Naive thymus-derived CD4-positive, alpha-beta T cell (primary cell): ENCODE data around the gene ATOSB. TPM values are rescaled to one million over a fixed set of nuclear protein-coding genes. Genes with fewer than 3 reads are reported as not detected.

ENCODE experiments used
- ATAC-seq: fragments of 150-1000 bp; cut with Tn5 transposase; 2 replicates; pipeline ENCODE4 v1.10.0; 2021; ENCODE audit warnings: mild to moderate bottlenecking, moderate library complexity
- CTCF ChIA-PET: fragments of 350-600 bp; sonication (Branson Sonifier 250); formaldehyde crosslinking; loops from one replicate; lab custom pipeline; 2021; ENCODE audit warnings: antibody characterized with exemption; lab: Charles Lee
- POLR2A ChIA-PET: fragments of 350-600 bp; sonication (Branson Sonifier 250); formaldehyde crosslinking; loops from one replicate; lab custom pipeline; 2021; ENCODE audit warnings: antibody characterized with exemption, inconsistent platforms; lab: Charles Lee
- DNase-seq, 9 donors: peaks; one replicate each; pipeline versions ENCODE4 v3.0.0 to v3.0.0-alpha.2; 2020 to 2022; ENCODE audit warnings: mixed read lengths in 1 of 9
- H3K27ac ChIP-seq: one replicate; pipeline ENCODE4 v1.7.0; 2013; ENCODE audit warnings: mild to moderate bottlenecking, low read depth, low read length, moderate library complexity
- H3K27me3 ChIP-seq, 2 donors: one replicate each; pipeline ENCODE4 v1.7.0; 2013; ENCODE audit warnings: low read length in 2 of 2, mild to moderate bottlenecking in 2 of 2, moderate library complexity in 2 of 2; ENCODE audit not compliant: control insufficient read depth in 2 of 2, insufficient read depth in 2 of 2
- H3K36me3 ChIP-seq, 3 experiments: 1 replicate in 2 of 3; 2 replicates in 1 of 3; pipeline ENCODE4 v1.7.0; 2013; ENCODE audit warnings: low read length in 3 of 3, mild to moderate bottlenecking in 3 of 3, moderate library complexity in 1 of 3; ENCODE audit not compliant: insufficient read depth in 3 of 3, control insufficient read depth in 2 of 3
- H3K4me1 ChIP-seq, 2 donors: one replicate each; pipeline ENCODE4 v1.7.0; 2013; ENCODE audit warnings: low read length in 2 of 2, mild to moderate bottlenecking in 2 of 2, moderate library complexity in 1 of 2; ENCODE audit not compliant: control insufficient read depth in 2 of 2, insufficient read depth in 2 of 2
- H3K4me3 ChIP-seq: 2 replicates; pipeline ENCODE4 v1.7.0; 2013; ENCODE audit warnings: mild to moderate bottlenecking, low read length
- H3K9me3 ChIP-seq, 3 experiments: 1 replicate in 2 of 3; 2 replicates in 1 of 3; pipeline ENCODE4 v1.7.0; 2013; ENCODE audit warnings: low read length in 3 of 3; ENCODE audit not compliant: control insufficient read depth in 2 of 3
- H3K27ac Mint-ChIP-seq, 9 donors: one replicate each; pipeline ENCODE4 v1.8.0; 2020 to 2022; ENCODE audit warnings: mixed read lengths in 9 of 9, mild to moderate bottlenecking in 8 of 9, moderate library complexity in 5 of 9, inconsistent platforms in 2 of 9
- H3K27me3 Mint-ChIP-seq, 5 donors: one replicate each; pipeline ENCODE4 v1.8.0; 2021 to 2022; ENCODE audit warnings: mixed read lengths in 5 of 5, mild to moderate bottlenecking in 1 of 5
- H3K36me3 Mint-ChIP-seq, 5 donors: one replicate each; pipeline ENCODE4 v1.8.0; 2020 to 2022; ENCODE audit warnings: mixed read lengths in 5 of 5, mild to moderate bottlenecking in 3 of 5, inconsistent platforms in 1 of 5
- H3K4me1 Mint-ChIP-seq, 7 donors: one replicate each; pipeline ENCODE4 v1.8.0; 2020 to 2022; ENCODE audit warnings: mixed read lengths in 7 of 7, mild to moderate bottlenecking in 3 of 7, inconsistent platforms in 1 of 7
- H3K4me3 Mint-ChIP-seq, 10 donors: one replicate each; pipeline ENCODE4 v1.8.0; 2020 to 2022; ENCODE audit warnings: mild to moderate bottlenecking in 10 of 10, mixed read lengths in 10 of 10, moderate library complexity in 6 of 10, inconsistent platforms in 2 of 10
- H3K9me3 Mint-ChIP-seq, 11 donors: one replicate each; pipeline ENCODE4 v1.8.0; 2020 to 2022; ENCODE audit warnings: mixed read lengths in 11 of 11, mild to moderate bottlenecking in 4 of 11, inconsistent platforms in 1 of 11, moderate library complexity in 1 of 11
- intact Hi-C, 2 donors: fragments of 100-400 bp; cut with micrococcal nuclease; formaldehyde crosslinking; loops; one replicate each; pipeline ENCODE4 v1.15.1; 2023
- polyA plus RNA-seq, 2 donors: library from polyadenylated mRNA; unstranded; fragments of 300-500 nt; fragmentation: Illumina TruSeq; gene quantifications; one replicate each; pipeline ENCODE4 v1.2.3, GENCODE V29; 2021
- total RNA-seq, 6 experiments: library from RNA in 5 of 6; stranded (reverse) in 5 of 6; gene quantifications; 1 replicate in 5 of 6; 2 replicates in 1 of 6; pipeline ENCODE4 v1.2.3 and lab custom pipeline; 2021 to 2026

ATOSB gene
- total and polyA plus RNA-seq, 7 experiments from 2014 or later, result 0.95 to 26.0 (median 6.1) TPM

DNA sequence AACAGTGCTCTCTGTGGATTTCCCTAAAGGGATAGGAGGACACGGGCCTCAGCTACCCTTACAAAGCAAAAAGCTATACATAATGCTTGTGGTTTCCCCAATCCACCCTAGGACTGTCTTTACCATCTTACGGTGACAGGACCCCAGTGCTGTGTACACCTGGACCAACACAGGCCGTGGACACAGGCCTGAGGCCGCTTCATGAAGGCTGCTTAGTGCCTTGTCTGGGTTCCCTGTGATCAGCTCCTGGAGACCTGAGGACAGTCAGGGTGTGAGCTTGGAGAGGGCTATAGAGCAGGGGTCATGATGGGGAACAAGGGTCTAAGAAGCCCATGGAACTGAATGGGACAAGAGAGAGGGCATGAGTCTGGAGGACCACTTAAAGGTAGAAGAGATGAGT is 38.8 kb downstream of the ATOSB start:
- Histone ChIP-seq H3K36me3 (peaks cover 0 to 9% (median 0%) of the 10 kb centered on the region in 3 experiments), H3K4me3 (no peak overlapping the region), H3K27me3 (no peaks in the 10 kb centered on the region), H3K27ac (no peak overlapping the region), H3K4me1 (peaks cover 8 to 15% of the 10 kb centered on the region in 2 donors), H3K9me3 (no peaks in the 10 kb centered on the region)
- H3K27me3 Mint-ChIP-seq, result peaks cover 0 to 3% (median 0%) of the 10 kb centered on the region in 5 donors
- ChIA-PET POLR2A (interaction anchor here (0.6 to 5.9 kb wide), 4 partner anchors 10 to 518 kb away, joined by 3 to 88 read pairs (median 16); partner anchors contain the start of gene PIGO), CTCF (interaction anchor here (0.9 kb wide), 1 partner anchor 177 kb away, joined by 3 read pairs; no protein-coding TSS in a partner anchor)
- no peak for DNase-seq
- no peak for ATAC-seq
- H3K9me3 Mint-ChIP-seq, result peaks cover 0 to 2% (median 0%) of the 10 kb centered on the region in 11 donors
- peaks cover 0 to 16% (median 5%) of the 10 kb centered on the region in 5 donors for H3K36me3 Mint-ChIP-seq
- H3K4me1 Mint-ChIP-seq, result peaks cover 13 to 53% (median 31%) of the 10 kb centered on the region in 7 donors
- intact Hi-C loops, result loop anchor here in 1 of 2 donors (10.0 kb wide), 2 partner anchors 412 to 738 kb away; partner anchors contain the start of genes CCL27, HINT2 and SPAG8
- H3K27ac Mint-ChIP-seq, result no peak overlapping the region
- H3K4me3 Mint-ChIP-seq, result peak overlapping the region in 2 of 10 donors; percentile 19 to 29

DNA sequence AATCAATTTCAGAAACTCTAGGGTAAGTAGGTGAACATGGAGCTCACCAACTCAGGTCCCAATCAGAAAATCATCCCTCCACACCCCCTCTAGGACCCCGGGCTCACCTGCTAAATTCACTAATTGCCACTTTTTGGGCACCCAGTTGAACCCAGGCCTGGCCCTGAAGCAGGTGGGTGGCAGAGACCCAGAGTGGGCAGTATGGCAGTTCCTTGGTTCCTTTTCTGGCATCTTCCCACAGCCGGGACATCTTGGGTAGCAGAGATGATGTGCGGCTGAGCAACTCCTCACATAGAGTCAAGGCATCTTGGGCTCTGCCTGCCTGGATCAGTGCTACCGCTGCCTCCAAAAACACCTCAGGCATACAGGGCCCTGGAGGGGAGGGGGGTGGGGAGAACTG is 40.3 kb downstream of the ATOSB start:
- H3K9me3 Mint-ChIP-seq, result peaks cover 0 to 2% (median 0%) of the 10 kb centered on the region in 11 donors
- H3K36me3 Mint-ChIP-seq, result peaks cover 0 to 18% (median 5%) of the 10 kb centered on the region in 5 donors
- peaks cover 0 to 3% (median 0%) of the 10 kb centered on the region in 5 donors for H3K27me3 Mint-ChIP-seq
- no peaks in the 10 kb centered on the region for H3K27me3 ChIP-seq
- no peak overlapping the region for H3K4me3 Mint-ChIP-seq
- intact Hi-C loops, result loop anchor here in 1 of 2 donors (10.0 kb wide), 2 partner anchors 411 to 739 kb away; partner anchors contain the start of genes CCL27, HINT2 and SPAG8
- no peak overlapping the region for H3K4me3 ChIP-seq
- ATAC-seq, result no peak
- peaks cover 14 to 24% of the 10 kb centered on the region in 2 donors for H3K4me1 ChIP-seq
- peaks cover 21 to 59% (median 42%) of the 10 kb centered on the region in 7 donors for H3K4me1 Mint-ChIP-seq
- H3K27ac ChIP-seq, result no peak overlapping the region
- ChIA-PET POLR2A (interaction anchor here (0.8 to 1.2 kb wide), 2 partner anchors 21 to 113 kb away, joined by 3 to 4 read pairs; partner anchors contain the start of gene PIGO), CTCF (interaction anchor here (0.6 to 1.5 kb wide), 2 partner anchors 19 to 592 kb away, joined by 3 to 5 read pairs; no protein-coding TSS in a partner anchor)
- DNase-seq, result no peak
- H3K36me3 ChIP-seq, result peaks cover 0 to 9% (median 0%) of the 10 kb centered on the region in 3 experiments
- no peak overlapping the region for H3K27ac Mint-ChIP-seq
- H3K9me3 ChIP-seq, result no peaks in the 10 kb centered on the region

DNA sequence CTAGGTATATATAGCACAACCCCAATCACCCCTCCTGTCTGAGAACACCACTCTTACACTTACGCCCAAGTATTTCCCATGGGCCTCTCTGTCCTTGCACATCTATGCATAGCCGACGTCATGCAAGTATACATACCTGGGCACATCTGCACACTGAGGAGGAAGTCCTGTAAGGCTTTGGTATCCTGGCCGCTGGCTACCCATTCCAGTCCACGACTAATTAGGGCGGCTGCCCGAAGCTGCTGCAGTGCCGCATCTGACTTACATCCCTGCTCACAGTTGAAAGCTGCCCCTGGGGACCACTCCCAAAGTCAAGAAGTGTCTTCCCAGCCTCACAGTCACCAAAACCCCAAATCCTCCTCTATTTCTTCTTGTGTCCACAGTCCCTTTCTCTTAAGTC is 40.9 kb downstream of the ATOSB start:
- Mint-ChIP-seq H3K9me3 (peaks cover 0 to 2% (median 0%) of the 10 kb centered on the region in 11 donors), H3K4me1 (peaks cover 20 to 62% (median 43%) of the 10 kb centered on the region in 7 donors), H3K36me3 (peaks cover 0 to 23% (median 5%) of the 10 kb centered on the region in 5 donors), H3K27ac (peak overlapping the region in 4 of 9 donors; percentile 41 to 76 (median 56)), H3K27me3 (peaks cover 0 to 3% (median 0%) of the 10 kb centered on the region in 5 donors), H3K4me3 (peak overlapping the region in 1 of 10 donors; percentile 12)
- H3K4me1 ChIP-seq, result peaks cover 19 to 30% of the 10 kb centered on the region in 2 donors
- H3K4me3 ChIP-seq, result no peak overlapping the region
- H3K27ac ChIP-seq, result no peak overlapping the region
- no peak for ATAC-seq
- no peaks in the 10 kb centered on the region for H3K9me3 ChIP-seq
- CTCF ChIA-PET, result no interaction called here
- intact Hi-C loops, result loop anchor here in 1 of 2 donors (10.0 kb wide), 2 partner anchors 410 to 740 kb away; partner anchors contain the start of genes CCL27, HINT2 and SPAG8
- peaks cover 0 to 9% (median 0%) of the 10 kb centered on the region in 3 experiments for H3K36me3 ChIP-seq
- no peaks in the 10 kb centered on the region for H3K27me3 ChIP-seq
- POLR2A ChIA-PET, result interaction anchor here (1.2 kb wide), 1 partner anchor 22 kb away, joined by 4 read pairs; the partner anchor contains the start of gene PIGO
- no peak for DNase-seq

DNA sequence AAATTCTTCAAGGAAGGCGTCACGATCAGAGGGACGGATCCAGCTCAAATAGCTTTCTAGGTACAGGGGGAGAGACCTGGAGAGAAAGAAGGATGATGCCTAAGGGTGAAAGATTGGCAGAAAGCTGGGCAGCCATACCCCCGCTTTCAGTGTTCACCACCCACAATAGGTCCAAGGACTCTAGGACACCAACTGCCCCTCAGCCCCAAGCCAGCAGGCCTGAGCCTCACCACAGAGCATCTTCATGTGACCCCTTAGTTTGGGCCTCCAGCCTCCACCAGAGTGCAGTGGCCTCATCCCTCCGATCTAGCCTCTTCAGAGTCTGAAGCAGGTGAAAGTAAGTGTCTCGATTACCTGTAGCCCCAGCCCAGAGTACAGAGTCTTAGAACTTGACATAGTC is 41.5 kb downstream of the ATOSB start:
- Mint-ChIP-seq H3K4me1 (peaks cover 24 to 66% (median 47%) of the 10 kb centered on the region in 7 donors), H3K27ac (peak overlapping the region in 2 of 9 donors; percentile 35 to 46), H3K27me3 (peaks cover 0 to 3% (median 0%) of the 10 kb centered on the region in 5 donors), H3K9me3 (peaks cover 0 to 2% (median 0%) of the 10 kb centered on the region in 11 donors), H3K4me3 (no peak overlapping the region), H3K36me3 (peaks cover 0 to 25% (median 5%) of the 10 kb centered on the region in 5 donors)
- intact Hi-C loops, result loop anchor here in 1 of 2 donors (10.0 kb wide), 2 partner anchors 409 to 741 kb away; partner anchors contain the start of genes CCL27, HINT2 and SPAG8
- ATAC-seq (no peak), DNase-seq (no peak)
- ChIA-PET CTCF (no interaction called here), POLR2A (no interaction called here)
- Histone ChIP-seq H3K27me3 (no peaks in the 10 kb centered on the region), H3K4me1 (peaks cover 21 to 33% of the 10 kb centered on the region in 2 donors), H3K36me3 (peaks cover 0 to 9% (median 0%) of the 10 kb centered on the region in 3 experiments), H3K4me3 (no peak overlapping the region), H3K27ac (no peak overlapping the region), H3K9me3 (no peaks in the 10 kb centered on the region)

DNA sequence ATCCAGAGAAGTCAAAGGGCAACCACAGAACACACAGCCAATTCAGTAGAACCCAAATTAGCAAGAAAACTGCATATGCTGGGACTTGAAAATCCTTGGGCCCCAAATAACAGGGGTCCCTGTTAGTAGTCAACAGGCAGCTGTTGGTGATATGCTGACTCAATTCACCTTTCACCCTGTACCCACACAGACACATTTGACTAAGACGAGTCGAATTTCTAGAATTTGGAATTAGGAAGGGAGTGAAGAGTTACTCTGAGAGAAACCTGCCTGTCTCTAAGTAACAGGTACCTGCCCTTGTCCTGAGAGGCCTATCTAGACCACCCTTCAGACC is 42.4 kb downstream of the ATOSB start:
- Mint-ChIP-seq H3K4me1 (peaks cover 29 to 67% (median 47%) of the 10 kb centered on the region in 7 donors), H3K27me3 (peaks cover 0 to 3% (median 0%) of the 10 kb centered on the region in 5 donors), H3K4me3 (peak overlapping the region; percentile 74 to 95 (median 88)), H3K36me3 (peaks cover 0 to 27% (median 5%) of the 10 kb centered on the region in 5 donors), H3K27ac (peak overlapping the region; percentile 80 to 95 (median 87)), H3K9me3 (peaks cover 0 to 2% (median 0%) of the 10 kb centered on the region in 11 donors)
- intact Hi-C loops, result loop anchor here (2.0 to 10.0 kb wide), 5 partner anchors 408 to 742 kb away; partner anchors contain the start of genes HINT2 (in 2 of the 2), CCL27 (in 1 of the 2), ENHO (in 1 of the 2) and SPAG8 (in 1 of the 2)
- ChIA-PET CTCF (no interaction called here), POLR2A (no interaction called here)
- H3K4me3 ChIP-seq, result peak overlapping the region; percentile 53
- peaks cover 0 to 11% (median 0%) of the 10 kb centered on the region in 3 experiments for H3K36me3 ChIP-seq
- peaks cover 22 to 35% of the 10 kb centered on the region in 2 donors for H3K4me1 ChIP-seq
- ATAC-seq, result no peak
- peak overlapping the region; percentile 69 for H3K27ac ChIP-seq
- H3K27me3 ChIP-seq, result no peaks in the 10 kb centered on the region
- H3K9me3 ChIP-seq, result no peaks in the 10 kb centered on the region
- no peak for DNase-seq
